Left renal cortex interstitium (tissue), 4 donors: ENCODE measurements around the gene GPR176. TPM values are rescaled to one million over a fixed set of nuclear protein-coding genes. Genes with fewer than 3 reads are reported as not detected.

Experiments used
- DNase-seq, 4 donors: peaks; one replicate each; pipeline ENCODE4 v3.0.0-alpha.2; 2013; ENCODE audit warnings: low read depth in 4 of 4, low spot score in 2 of 4, missing footprints in 1 of 4
- polyA plus RNA-seq, 4 donors: library from polyadenylated mRNA; unstranded; fragments of 120-200 nt; gene quantifications; one replicate each; pipeline ENCODE4 v1.2.1, GENCODE V29; 2013; ENCODE audit not compliant: insufficient read length in 4 of 4

GPR176 gene
- polyA plus RNA-seq, 4 donors: 13.5 to 16.5 (median 14.1) TPM

DNA sequence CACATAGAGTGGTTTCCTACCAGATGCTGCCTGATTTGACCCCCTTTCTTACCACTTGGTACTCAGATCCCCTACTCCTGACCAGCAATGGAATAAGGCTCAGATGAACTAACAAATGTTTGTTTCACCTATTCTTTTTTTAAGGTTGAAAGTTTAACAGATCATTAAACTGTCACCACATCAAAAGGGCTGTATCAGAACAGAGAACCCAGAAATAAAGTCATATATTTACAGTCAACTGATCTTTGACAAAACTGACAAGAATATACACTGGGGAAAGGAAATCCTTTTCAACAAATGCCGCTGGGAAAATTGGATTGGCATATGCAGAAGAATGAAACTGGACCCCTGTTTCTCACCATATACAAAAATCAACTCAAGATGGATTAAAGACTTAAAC lies 56.0 kb downstream of the GPR176 start:
- DNase-seq: no peak

- no peak for DNase-seq
These were observed 59.2 kb downstream of the GPR176 start for GRCh38 chr15:39860871-39861270.

DNA sequence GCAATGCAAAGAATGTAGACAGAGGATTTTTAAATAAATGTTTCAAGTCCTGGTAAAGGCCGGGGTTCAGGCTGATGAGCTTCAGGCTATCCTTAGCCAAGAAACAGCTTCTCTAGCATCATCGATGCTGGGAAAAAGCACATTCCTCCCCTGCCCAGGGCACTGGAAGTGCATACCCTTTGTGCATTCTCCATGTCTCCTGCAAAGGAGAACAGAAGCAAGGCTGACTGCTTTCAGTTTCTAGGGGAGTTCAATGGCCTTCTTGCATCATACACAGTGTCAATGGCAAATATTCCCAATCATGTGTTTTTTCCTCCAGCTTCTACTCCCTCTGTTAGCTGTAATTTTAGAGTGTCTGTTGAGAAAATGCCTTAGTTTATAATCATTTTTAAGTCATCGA lies 59.9 kb downstream of the GPR176 start:
- DNase-seq: no peak

GRCh38 chr15:39859636-39860035 lies 60.4 kb downstream of the GPR176 start:
- DNase-seq: no peak

DNA sequence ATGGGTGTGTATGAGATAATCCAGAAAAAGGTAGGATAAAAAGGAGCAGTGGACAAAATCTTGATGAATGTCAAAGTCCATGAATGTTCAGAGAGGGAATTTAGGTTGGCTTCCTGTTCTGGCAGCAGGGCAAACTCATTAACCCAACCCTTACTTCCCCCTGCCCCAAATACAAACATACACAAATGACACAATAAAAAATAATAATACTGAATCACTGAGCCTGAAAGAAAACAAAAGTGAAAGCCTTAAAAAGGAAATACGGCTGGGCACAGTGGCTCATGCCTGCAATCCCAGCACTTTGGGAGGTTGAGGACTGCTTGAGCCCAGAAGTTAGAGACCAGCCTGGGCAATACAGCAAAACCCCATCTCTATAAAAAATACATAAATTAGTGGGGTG lies 62.9 kb downstream of the GPR176 start:
- no peak for DNase-seq

DNA sequence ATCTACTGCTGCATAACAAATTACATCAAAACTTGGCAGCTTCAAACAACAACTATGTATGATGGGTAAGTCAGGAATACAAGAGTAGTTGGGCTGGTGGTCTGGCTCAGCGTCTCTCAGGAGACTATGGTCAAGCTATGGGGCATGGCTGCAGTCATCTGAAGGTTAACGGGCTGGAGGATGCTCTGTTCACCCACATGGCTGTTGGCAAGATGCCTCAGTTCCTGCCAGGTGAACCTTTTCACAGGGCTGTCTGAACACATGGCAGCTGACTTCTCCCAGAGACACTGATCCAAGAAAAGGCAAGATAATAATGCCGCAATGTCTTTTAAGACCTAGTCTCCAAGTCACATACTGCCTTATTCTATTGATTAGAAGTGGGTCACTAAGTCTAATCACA lies 63.7 kb downstream of the GPR176 start:
- DNase-seq: no peak

GRCh38 chr15:39855400-39855799 lies 64.7 kb downstream of the GPR176 start:
- DNase-seq: no peak

GRCh38 chr15:39854161-39854560 lies 65.9 kb downstream of the GPR176 start:
- DNase-seq: no peak

DNA sequence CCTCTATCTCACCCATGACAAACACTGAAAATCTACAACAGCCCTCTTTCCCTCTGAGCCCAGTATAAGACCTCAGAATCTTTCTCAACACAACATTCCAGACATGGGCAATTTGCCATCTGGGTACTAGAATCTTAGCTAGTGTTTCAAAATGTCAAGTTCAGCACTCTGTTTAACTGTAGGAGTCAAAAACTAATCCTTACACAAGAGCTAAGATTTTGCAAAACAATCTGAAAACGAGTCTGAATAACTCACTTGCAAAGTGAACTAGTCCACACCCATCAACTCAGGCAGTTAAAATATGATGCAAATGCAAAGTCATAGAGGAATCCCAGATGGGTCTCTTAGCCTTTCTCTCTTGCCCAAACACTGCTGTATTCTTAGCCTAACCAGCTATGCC lies 67.8 kb downstream of the GPR176 start:
- no peak for DNase-seq

DNA sequence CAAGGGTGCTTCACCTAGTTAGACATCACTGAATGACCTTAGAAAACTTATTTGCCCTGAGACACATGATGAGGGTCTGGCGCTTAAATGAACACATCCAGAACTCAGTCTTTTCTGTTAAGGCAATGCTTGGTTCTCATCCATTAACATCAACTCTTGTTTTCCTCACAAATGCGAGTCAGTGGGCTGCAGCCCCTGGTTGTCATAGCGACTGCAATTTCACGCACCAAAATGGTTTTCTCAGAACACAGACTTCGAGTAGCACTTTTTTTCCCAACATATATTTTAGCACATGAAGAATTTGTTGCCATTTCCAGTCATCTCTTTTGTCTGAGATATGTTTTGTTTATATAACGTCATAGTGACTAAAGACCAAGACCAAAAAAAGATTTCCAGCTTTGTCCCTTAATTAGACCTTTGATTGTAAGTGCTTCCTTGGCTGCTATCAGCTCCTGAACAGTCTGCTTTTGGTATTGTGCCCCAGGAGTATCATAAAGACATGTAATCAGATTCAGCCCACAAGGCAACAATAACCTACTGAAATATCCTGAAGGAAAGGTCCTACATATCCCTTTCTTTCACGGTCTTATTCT lies 68.5 kb downstream of the GPR176 start:
- no peak for DNase-seq

GRCh38 chr15:39850436-39850835 lies 69.6 kb downstream of the GPR176 start:
- DNase-seq: no peak

DNA sequence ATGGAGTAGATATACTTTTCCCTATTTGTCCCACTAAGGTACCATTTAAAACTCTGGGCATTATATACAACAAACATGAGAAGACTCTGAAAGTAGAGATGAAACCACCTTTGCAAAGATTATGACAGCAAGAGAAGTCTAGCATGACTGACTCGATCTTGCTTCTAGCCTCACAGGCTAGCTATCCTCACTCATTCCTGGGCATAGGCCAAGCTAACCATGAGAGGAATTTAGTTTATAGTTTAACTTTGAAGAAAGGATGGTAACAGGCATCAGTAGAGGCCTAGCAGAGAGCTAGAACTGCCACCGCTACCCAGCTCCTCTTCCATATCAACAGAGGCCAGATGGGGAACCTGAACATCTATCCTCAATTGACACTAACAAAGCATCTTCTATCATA lies 74.0 kb downstream of the GPR176 start:
- no peak for DNase-seq

DNA sequence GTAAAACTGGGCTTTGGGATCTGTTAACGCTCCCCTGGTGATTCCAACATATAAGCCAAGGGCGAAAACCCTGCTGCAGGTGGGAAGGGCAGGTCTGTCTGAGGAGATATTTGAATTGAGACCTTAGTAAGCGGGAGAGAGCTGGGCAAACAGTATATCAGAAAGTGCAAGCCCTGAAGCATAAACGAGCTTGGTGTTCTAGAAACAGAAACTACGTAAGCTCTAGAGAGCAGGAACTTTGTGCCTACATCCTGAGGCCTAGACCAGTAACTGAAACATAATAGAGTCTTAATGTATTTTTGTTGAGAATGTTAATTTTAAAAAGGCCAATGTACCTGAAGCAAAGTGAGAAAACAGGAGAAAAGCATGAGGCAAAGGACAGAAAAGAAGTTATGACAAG lies 74.5 kb downstream of the GPR176 start:
- DNase-seq: no peak

GRCh38 chr15:39843565-39843964 lies 76.5 kb downstream of the GPR176 start:
- DNase-seq: no peak

DNA sequence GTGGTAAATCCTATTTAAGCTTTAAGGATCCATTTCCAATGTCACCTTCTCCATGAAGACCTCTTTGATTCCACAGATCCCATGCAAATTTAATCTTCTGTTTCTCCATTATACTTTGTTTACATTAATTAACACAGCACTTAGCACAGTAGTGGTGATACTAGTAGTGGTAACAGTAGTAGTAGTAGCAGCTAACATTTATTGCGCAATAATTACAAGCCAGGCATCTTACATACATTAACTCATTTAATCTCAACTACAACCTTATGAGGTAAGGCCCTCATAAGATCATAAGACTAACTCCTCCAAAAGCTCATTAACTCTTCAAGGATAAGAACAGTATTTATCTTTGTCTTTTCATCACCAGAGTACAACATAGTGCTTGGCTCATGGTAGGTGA lies 82.6 kb downstream of the GPR176 start:
- DNase-seq: no peak

- DNase-seq: no peak
These were observed 84.5 kb downstream of the GPR176 start for GRCh38 chr15:39835550-39835949.

GRCh38 chr15:39834256-39834655 lies 85.8 kb downstream of the GPR176 start:
- DNase-seq: no peak

DNA sequence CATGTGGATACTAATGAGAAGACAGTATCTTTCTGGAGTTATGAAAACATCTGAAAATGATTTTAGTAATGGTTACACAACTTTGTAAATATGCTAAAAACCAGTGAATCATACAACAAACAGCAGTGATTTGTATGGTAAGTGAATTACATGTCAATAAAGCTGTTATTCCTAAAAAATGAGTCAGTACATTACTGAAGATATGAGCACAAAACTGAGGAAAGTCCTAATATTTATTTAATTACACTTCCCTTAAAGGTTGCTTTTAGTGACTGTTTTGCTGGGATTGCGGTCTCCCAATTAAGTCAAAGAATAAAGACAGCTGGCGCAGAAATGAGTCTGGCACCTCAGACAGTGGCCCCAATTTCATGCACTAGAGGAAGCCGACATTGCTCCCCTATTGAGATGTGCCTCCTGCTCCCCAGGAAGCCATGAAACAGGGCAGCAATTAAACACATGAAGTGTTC lies 86.5 kb downstream of the GPR176 start:
- DNase-seq: no peak

DNA sequence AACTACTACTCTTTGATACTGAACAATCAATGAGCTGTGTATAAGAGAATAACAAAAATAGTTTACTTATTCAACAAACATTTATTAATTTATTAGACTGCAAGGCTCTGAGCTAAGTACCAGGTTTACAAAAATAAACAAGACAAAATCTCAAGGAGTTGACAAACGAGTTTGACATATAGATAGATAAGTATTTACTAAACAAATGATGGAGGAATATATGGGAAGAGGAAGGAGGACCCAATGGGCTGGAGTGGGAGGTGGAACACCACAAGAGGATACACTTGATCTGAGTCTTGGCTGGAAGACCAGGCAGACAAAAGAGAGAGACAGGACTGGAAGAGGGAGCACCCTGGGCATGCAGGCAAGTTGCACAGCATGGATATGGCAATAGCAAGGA lies 89.9 kb downstream of the GPR176 start:
- DNase-seq: no peak

GRCh38 chr15:39828374-39828931 lies 91.6 kb downstream of the GPR176 start:
- peak in 1 of 4 donors; percentile 12 for DNase-seq

- DNase-seq: no peak
These were observed 93.1 kb downstream of the GPR176 start for GRCh38 chr15:39826975-39827374.

GRCh38 chr15:39823634-39824033 lies 96.4 kb downstream of the GPR176 start:
- DNase-seq: no peak
